Neural cell (in vitro differentiated cells): ENCODE measurements around the gene BNC2.

Experiments
- EZH2 ChIP-seq: fragments of 200-600, 300-800 bp; shearing (Covaris generic), sonication (generic); IDR thresholded peaks from 2 replicates; pipeline ENCODE4 v1.6.1; 2014; ENCODE audit warnings: antibody characterized with exemption, low read length, borderline replicate concordance, mild to moderate bottlenecking; ENCODE audit not compliant: insufficient read depth, poor library complexity, severe bottlenecking
- TAF1 ChIP-seq: IDR thresholded peaks from 2 replicates; pipeline ENCODE4 v1.6.1; 2012; ENCODE audit warnings: low read depth

GRCh38 chr9:16815079-16815478 is 55.4 kb downstream of the BNC2 start:
- TF ChIP-seq EZH2 = no peak
- TF ChIP-seq TAF1 = no peak
